ENCODE results near the gene CD300LF. TPM values are rescaled to one million over a fixed set of nuclear protein-coding genes. Genes with fewer than 3 reads are reported as not detected.

Gene CD300LF
- total RNA-seq, 1 donor from 2014 or later: not detected

GRCh38 chr17:74671031-74671771, 41.5 kb downstream of the CD300LF start:
- Mint-ChIP-seq H3K27me3 (ENCODE audit: low read depth) (peaks cover 34% of the 10 kb centered on the region), H3K36me3 (ENCODE audit: low read depth) (no peaks in the 10 kb centered on the region), H3K4me3 (ENCODE audit: unreplicated experiment) (no peak overlapping the region), H3K27ac (ENCODE audit: unreplicated experiment) (no peak overlapping the region), H3K9me3 (ENCODE audit: low read depth) (no peaks in the 10 kb centered on the region), H3K4me1 (ENCODE audit: low read depth) (peaks cover 3% of the 10 kb centered on the region)
- no peak for TF ChIP-seq CTCF (IDR thresholded peaks at IDR 0.05)
- DNase-seq (ENCODE audit: low spot score): peak; percentile 92

GRCh38 chr17:74670329-74670728, 42.4 kb downstream of the CD300LF start:
- TF ChIP-seq CTCF (IDR thresholded peaks at IDR 0.05): no peak
- Mint-ChIP-seq H3K27me3 (ENCODE audit: low read depth) (peaks cover 31% of the 10 kb centered on the region), H3K27ac (ENCODE audit: unreplicated experiment) (no peak overlapping the region), H3K4me1 (ENCODE audit: low read depth) (peaks cover 3% of the 10 kb centered on the region), H3K9me3 (ENCODE audit: low read depth) (no peaks in the 10 kb centered on the region), H3K36me3 (ENCODE audit: low read depth) (no peaks in the 10 kb centered on the region), H3K4me3 (ENCODE audit: unreplicated experiment) (no peak overlapping the region)
- DNase-seq (ENCODE audit: low spot score): no peak

GRCh38 chr17:74663561-74663960, 49.2 kb downstream of the CD300LF start:
- H3K4me1 Mint-ChIP-seq (ENCODE audit: low read depth): no peaks in the 10 kb centered on the region
- DNase-seq (ENCODE audit: low spot score): no peak
- no peaks in the 10 kb centered on the region for H3K36me3 Mint-ChIP-seq (ENCODE audit: low read depth)
- peaks cover 68% of the 10 kb centered on the region for H3K27me3 Mint-ChIP-seq (ENCODE audit: low read depth)
- no peaks in the 10 kb centered on the region for H3K9me3 Mint-ChIP-seq (ENCODE audit: low read depth)
- H3K4me3 Mint-ChIP-seq (ENCODE audit: unreplicated experiment): no peak overlapping the region
- no peak overlapping the region for H3K27ac Mint-ChIP-seq (ENCODE audit: unreplicated experiment)
- TF ChIP-seq CTCF (IDR thresholded peaks at IDR 0.05): no peak

- no peak for DNase-seq (ENCODE audit: low spot score)
- H3K9me3 Mint-ChIP-seq (ENCODE audit: low read depth): no peaks in the 10 kb centered on the region
- H3K27ac Mint-ChIP-seq (ENCODE audit: unreplicated experiment): no peak overlapping the region
- H3K27me3 Mint-ChIP-seq (ENCODE audit: low read depth): peaks cover 77% of the 10 kb centered on the region
- TF ChIP-seq CTCF (IDR thresholded peaks at IDR 0.05): no peak
- H3K4me3 Mint-ChIP-seq (ENCODE audit: unreplicated experiment): no peak overlapping the region
- no peaks in the 10 kb centered on the region for H3K36me3 Mint-ChIP-seq (ENCODE audit: low read depth)
- H3K4me1 Mint-ChIP-seq (ENCODE audit: low read depth): no peaks in the 10 kb centered on the region
Observed at GRCh38 chr17:74659889-74660288, 52.8 kb downstream of the CD300LF start.

- Mint-ChIP-seq H3K27me3 (ENCODE audit: low read depth) (peaks cover 74% of the 10 kb centered on the region), H3K27ac (ENCODE audit: unreplicated experiment) (no peak overlapping the region), H3K36me3 (ENCODE audit: low read depth) (no peaks in the 10 kb centered on the region), H3K9me3 (ENCODE audit: low read depth) (no peaks in the 10 kb centered on the region), H3K4me3 (ENCODE audit: unreplicated experiment) (no peak overlapping the region), H3K4me1 (ENCODE audit: low read depth) (no peaks in the 10 kb centered on the region)
- no peak for TF ChIP-seq CTCF (IDR thresholded peaks at IDR 0.05)
- no peak for DNase-seq (ENCODE audit: low spot score)
Observed at GRCh38 chr17:74658620-74659019, 54.1 kb downstream of the CD300LF start.
